ENCODE results near the gene MPZL2.

The MPZL2 gene

DNA sequence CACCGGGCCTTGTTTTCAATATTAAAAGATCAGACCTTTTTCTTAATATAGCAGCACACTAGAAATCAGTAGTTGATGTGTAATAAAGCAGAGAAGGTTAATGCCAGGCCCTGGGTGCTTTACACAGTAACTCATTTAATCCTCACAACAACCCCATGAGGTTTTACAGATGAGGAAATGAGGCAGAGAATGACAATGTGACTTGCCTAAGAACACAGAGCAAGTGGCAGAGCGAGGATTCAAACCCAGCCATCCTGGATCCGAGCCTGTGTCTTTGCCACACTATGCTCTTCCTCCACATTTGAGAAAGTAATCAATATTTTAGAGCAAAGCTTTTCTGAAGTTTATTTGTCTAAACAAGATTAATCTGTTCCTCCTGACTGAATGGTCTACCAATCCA is 46.5 kb downstream of the MPZL2 start:
- no peak for DNase-seq

DNA sequence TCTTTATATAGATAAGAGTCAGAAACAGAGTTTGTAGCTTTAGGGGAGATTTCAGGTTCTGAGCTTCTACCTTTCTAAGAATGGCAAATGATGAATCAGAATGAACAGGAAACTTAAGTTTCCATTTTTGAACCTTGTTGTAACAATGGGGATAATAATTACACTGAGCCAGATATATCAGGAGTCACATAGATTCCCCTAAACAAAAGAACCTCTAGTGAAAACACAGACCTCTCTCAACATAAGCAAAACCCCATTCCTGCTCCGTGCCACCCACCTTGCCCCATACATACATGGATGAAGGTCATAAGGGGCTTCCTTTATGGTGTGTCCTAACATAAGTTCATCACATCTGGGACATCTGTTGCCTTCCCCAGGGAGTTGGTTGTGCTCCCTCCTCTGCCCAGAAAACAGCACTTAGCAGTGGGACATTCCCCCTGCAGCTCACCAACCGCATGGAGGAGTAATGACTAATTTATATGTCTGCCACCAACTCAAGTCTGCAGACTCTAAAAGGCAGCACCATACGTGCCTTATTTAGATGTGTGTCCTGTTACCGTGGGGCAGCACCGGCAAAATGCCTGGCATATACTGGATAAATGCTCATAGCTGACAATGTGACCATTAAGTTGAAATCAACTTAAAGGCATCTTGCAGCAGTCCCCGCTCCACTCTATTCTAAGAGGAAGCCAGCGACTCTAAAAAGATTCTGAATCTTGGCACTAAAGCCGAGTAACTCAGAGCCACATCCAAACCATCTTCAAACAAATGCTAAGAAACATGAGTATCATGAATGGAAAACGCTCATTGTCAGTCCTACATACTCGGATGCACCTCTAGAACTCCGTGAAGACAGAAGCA is 47.2 kb downstream of the MPZL2 start:
- DNase-seq: no peak

DNA sequence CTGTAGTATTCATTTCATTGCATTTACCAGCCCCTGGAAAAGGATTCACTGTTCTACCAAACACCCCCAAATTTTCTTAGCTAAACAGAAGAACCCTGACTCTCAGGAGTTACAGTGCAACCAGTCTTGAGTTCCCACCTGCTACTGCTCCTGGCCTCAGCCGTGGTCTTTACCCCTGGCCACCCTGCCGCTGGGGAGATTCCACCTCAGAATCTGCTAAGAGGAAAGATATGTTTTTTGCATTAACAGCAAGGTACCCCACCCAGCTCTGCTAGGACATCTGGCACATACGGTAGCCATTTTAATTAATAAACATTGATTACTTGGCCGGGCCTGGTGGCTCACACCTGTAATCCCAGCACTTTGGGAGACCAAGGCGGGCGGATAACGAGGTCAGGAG is 48.3 kb downstream of the MPZL2 start:
- no peak for DNase-seq

DNA sequence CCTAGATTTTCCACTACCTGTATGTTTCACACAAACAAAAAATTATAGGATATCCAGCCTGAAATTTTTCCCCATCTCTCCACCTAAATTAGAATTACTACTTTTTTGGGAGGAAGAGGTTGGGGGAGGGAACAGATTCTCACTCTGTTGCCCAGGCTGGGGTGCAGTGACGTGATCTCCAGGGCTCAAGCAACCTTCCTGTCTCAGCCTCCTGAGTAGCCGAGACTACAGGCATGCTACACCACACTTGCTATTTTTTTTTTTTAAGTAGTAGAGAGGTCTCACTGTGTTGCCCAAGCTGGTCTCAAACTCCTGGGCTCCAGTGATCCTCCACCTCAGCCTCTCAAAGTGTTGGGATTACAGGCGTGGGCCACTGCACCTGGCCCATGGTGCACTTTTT is 48.8 kb downstream of the MPZL2 start:
- DNase-seq: no peak

DNA sequence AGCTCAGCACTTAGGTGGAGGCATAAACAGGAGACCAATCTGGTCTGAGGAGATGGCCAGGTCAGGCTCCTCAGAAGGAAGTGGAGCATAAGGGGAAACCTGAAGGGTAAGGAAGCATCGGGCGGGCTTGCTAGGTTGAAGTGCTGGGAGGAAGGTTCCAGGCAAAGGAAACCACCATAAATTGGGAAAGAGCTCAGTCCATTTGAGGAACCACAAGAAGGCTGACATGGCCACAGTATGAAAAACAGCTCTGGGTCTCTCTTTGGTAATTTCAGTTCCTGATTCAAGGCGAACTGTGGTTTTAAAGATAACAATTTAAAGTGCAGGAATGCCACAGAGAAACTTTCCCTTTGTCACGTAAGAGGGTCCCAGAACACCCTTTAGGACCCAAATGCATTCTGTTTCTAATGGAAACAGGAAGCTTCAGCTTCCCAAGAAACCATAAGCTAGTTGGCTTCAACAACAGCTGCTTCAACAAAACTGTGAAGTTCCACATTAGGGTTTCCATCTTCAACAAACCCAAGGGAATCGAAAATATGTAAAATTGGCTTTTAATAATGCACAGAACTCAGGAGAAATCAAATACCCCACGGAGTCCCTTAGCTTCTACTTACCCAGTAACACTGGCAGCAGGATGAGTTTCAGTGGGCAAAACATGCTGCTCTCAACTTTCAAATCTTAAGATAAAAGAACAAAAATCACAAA is 49.7 kb downstream of the MPZL2 start:
- no peak for DNase-seq

DNA sequence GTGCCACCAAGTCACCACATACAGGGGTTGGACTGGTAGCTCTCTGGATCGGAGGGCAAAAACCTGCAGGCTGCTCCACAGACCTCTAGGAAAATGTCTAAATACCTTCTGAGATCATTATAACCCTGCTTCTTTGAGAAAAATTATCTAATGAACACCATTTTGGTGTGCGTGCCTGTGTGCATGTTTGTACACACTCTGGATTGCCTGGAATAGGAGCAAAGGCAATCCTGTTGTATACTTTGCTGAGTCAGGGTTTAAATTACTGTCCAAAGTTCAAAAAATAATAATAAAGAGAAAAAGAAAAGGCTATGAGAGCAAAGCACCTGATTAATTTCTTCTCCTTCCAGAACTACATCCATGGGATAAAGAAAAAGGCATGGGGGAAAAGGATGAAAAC is 50.3 kb downstream of the MPZL2 start:
- no peak for DNase-seq

DNA sequence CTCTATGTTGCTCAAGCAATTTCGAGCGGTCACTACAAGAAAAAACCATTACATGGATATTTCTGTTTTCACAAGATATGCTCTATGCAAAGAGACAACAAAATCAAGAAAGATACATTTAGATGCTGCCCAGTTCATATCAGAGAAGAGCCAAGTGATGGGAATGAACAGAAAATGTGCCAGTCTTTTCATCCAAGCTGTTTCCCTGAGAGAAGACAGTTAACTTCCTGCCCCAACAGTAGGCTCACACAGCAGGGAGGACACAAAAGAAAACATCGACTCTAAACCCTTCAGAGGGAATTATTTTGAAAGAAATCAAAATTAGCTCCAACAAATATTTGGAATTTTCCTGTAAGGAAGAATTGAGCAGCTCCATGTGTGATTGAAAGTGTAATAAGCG is 50.9 kb downstream of the MPZL2 start:
- no peak for DNase-seq

DNA sequence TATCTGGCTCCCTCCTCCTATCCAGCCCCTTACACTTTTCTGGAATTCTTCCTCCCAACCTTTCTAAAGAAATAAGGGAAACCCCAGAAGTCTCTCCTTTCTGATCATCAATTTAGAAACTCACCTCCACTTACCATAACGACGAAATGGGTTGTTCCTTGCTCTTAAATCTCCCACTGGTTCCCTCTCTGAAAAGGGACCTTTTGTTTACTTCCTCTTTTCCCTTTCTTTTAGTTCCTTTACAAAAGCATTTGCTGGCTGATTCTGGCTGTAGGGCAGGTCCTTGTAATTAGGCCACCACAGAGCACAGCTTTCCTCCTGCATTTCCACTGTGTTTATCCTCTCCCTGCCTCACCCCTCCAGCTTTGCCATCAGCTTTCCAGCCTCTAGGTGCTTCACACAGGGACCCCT is 51.3 kb downstream of the MPZL2 start:
- no peak for DNase-seq

DNA sequence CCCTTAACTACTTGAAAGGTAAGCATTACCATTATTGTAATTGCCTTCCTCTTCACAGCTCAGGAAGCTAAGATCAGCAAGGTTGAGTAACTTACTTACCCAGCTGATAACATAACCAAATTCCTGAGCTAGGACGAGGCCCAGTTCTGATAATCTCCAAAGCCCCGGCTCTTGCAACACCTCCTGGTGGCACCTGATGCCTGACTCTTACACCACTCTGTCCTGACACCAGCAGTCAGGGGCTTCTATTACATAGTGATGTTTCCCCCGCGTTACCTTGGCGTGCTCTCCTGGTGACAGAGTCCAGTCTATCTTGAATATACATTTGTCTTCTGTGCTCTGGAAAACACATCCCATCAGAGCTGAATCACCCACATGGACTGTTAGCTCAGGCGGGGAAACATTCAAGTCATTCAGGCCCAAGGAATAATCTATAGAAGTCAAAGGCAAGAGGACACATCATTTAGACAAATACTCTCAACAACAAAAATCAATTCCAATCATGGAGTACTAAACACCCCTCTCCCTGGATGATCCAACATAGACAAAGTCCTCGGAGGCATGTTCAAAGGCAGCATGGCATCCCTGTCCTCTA is 51.9 kb downstream of the MPZL2 start:
- DNase-seq: no peak

DNA sequence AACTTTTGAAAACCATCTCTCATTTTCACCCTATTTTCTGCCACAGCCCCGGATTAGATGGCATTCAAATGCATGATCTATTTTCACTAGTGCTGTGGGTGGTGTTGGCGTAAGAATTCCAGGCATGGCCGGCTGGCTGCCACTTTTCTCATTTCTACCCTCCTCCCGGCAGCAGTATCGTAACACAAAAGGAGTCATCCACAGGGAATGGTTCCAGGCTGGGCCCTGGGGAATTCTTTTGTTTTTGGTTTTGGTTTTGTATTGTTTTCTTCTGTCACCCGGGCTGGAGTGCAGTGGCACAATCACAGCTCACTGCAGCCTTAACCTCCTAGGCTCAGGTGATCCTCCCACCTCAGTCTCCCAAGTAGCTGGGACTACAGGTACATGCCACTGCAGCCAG is 53.1 kb downstream of the MPZL2 start:
- no peak for DNase-seq

DNA sequence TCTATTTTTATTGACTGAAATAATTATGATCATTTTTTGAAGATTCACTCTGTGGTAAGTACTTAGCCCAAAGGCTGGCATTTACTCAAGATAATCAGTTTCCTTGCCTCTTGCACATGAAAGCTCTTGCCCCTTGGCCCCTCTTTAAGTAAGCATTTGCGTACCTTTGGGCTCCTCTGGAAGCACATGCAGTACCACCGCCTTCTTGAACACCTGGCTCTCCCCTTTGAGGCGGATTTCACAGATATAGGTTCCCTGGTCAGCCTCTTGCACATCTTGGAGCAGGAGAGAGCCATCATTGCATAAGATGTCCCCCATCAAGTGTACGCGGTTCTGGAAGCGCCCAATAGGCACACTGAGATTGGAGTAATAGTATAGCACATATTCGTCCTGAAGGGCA is 53.8 kb downstream of the MPZL2 start:
- DNase-seq: no peak

DNA sequence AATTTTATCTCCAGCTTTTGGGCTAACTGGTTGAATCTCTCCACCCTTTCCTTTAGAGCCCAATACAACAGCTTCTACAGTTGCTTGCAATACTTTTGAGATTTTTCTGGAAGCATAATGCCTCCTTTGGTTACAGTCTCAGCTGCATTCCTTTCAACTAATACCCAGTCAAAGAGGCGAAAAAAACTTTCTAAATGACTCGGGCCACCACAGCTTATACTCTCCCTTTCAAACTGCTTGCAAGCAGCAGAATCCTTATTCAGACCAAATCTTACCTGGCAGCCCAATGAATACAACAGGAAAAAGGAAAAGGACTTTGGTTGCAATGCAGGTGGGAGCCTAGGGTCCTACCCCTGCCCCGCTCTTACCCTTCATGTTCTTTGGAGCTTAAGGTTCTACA is 55.1 kb downstream of the MPZL2 start:
- no peak for DNase-seq

DNA sequence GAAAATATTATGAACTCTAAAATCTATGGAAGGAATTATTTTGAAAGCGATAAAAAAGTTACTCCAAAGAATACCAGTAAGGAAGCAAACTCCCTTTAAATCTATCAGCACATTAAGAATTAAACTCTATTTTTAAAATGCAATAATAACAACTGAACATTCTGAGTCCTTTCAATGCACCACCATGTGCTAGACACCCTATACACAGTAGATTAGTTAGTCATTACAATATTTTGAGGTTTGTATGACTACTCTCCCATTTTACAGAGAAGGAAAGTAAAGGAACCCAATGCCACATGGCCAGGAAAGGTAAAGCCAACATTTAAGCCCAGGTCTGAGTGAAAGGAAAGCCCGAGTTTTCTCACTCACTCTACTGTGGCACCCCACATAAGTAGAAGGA is 57.0 kb downstream of the MPZL2 start:
- DNase-seq: no peak

DNA sequence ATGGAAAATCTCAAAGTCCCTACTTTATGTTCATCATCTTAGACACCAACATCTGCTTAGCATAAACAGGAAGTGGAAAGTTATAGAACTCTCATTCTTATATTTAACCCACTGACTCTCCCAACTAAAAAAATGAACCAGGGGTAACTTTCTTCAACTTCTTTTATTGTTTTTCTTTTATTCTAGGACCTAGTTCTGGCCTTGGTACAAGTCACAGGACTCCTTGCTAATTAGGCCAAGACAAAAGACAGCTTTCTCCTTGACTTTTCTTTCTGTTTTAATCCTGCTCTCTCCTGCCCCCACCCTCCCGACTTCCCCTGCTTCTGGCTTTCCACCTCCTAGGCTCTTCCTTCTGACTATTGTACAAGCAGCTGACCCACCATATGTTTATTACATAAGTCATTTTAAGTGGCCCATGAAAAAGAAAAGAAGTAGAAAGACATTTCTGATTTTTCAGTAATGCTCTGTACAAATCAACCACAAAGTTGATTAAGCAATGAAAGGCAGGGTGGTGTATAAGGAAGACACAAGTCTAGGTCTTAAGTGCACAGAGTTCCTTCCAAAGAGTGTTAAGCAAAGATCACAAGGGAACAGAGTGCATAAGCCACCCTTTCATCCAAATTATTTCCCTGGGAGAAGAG is 57.6 kb downstream of the MPZL2 start:
- no peak for DNase-seq

DNA sequence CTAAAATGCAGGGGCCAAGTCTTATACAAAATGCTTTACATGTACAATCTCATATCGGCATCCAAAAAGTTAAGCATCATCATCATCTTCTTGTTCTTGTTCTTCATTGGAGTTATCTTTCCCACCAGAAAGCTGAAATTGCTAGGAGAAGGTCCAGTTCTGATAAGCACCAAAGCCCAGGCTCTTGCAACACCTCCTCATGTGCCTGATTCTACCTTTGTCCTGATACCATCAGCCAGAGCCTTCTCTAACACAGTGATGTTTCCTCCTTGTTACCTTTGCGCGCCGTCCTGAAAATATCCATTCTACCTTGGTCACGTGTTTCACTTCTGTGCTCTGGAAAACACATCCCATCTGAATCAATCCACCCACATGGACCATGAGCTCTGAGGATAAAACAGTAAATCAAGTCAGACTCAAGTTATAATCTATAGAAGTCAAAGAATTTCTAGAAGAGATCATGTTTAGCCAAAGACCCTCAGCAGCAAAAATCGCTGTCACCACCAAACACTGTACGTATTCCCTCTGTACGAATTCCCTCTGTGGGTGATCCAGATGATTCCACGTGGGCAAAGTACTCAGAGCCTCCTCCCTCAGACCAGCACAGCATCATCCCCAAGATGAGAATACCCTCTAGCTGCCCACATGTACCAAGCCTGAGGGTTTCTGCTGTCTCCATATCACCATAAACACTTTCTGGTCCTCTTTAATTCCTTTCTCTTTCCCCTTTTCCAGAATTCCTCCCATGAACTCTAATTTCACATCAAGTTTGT is 58.3 kb downstream of the MPZL2 start:
- no peak for DNase-seq

Measured in activated naive CD4-positive, alpha-beta T cell (primary cell).